Spinal cord (tissue), 10 donors: Measurements from ENCODE around the gene PPP3CA. TPM values are rescaled to one million over a fixed set of nuclear protein-coding genes. Genes with fewer than 3 reads are reported as not detected.
"Not testable (repeated sequence)": the region's sequence is repeated elsewhere in the genome, so short reads cannot be mapped to it uniquely, and the experiment has no call there.

Experiments used
- DNase-seq, 6 donors: peaks; one replicate each; pipeline versions ENCODE4 v3.0.0 to v3.0.0-alpha.2; 2013 to 2015; ENCODE audit warnings: low spot score in 6 of 6, low read depth in 4 of 6
- H3K27ac ChIP-seq: one replicate; pipeline ENCODE4 v1.5.1; 2013; ENCODE audit warnings: low read depth, low read length, control low read depth
- H3K27me3 ChIP-seq: one replicate; pipeline ENCODE4 v1.6.1; 2013; ENCODE audit warnings: low read length; ENCODE audit not compliant: control insufficient read depth, insufficient read depth
- H3K36me3 ChIP-seq: one replicate; pipeline ENCODE4 v1.6.1; 2013; ENCODE audit warnings: low read length; ENCODE audit not compliant: control insufficient read depth, insufficient read depth
- H3K4me1 ChIP-seq: one replicate; pipeline ENCODE4 v1.6.1; 2013; ENCODE audit warnings: low read length; ENCODE audit not compliant: control insufficient read depth, insufficient read depth
- H3K4me3 ChIP-seq: one replicate; pipeline ENCODE4 v1.5.1; 2013; ENCODE audit warnings: low read depth, low read length, control low read depth
- H3K9me3 ChIP-seq: one replicate; pipeline ENCODE4 v1.6.1; 2013; ENCODE audit warnings: low read length; ENCODE audit not compliant: control insufficient read depth, insufficient read depth
- WGBS: methylation state at CpG from one replicate; pipeline ENCODE4 v1.1.5; 2013; ENCODE audit warnings: missing lambda C conversion rate; ENCODE audit not compliant: insufficient coverage; 5-methylcytosine and 5-hydroxymethylcytosine counted together
- polyA plus RNA-seq, 2 donors: library from polyadenylated mRNA; unstranded; fragments of 120-200 nt; gene quantifications; one replicate each; pipeline ENCODE4 v1.2.1, GENCODE V29; 2013; ENCODE audit not compliant: insufficient read length in 2 of 2
- total RNA-seq, 2 donors: library from RNA; depleted of rRNA in 1 of 2; stranded (reverse); fragments of 120-200 nt in 1 of 2; fragments of >200 nt in 1 of 2; gene quantifications; one replicate each; pipeline versions ENCODE4 v1.2.3 to v1.2.4, GENCODE V29; 2013 to 2014
- donor health status: healthy.

Gene PPP3CA
- total and polyA plus RNA-seq, 4 donors = 43.9 to 152 (median 105) TPM

DNA sequence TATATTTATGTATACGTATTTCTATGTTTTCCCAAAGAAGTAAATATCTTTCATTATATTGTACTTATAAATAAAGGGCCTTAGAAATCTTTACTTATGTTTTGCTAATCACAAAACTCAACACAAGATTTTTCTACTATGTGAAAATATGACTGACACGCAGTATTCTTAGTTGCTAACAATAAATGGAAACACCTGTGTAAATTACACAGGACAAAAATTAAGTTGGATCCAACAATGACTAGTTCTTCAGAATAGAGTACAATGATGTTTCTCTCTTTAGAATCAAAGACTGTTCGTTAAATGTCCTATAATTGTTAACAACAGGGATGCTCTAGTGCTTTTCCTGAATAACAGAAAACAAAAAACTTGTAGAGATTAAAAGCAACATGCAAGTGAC is 96.1 kb downstream of the PPP3CA start:
- no peaks in the 10 kb centered on the region for H3K36me3 ChIP-seq
- no peak overlapping the region for H3K4me3 ChIP-seq
- WGBS = no CpG with 5 or more reads among the region's 3 CpGs
- H3K27me3 ChIP-seq = no peaks in the 10 kb centered on the region
- H3K9me3 ChIP-seq = no peaks in the 10 kb centered on the region
- no peak overlapping the region for H3K27ac ChIP-seq
- no peak for DNase-seq
- H3K4me1 ChIP-seq = no peaks in the 10 kb centered on the region

DNA sequence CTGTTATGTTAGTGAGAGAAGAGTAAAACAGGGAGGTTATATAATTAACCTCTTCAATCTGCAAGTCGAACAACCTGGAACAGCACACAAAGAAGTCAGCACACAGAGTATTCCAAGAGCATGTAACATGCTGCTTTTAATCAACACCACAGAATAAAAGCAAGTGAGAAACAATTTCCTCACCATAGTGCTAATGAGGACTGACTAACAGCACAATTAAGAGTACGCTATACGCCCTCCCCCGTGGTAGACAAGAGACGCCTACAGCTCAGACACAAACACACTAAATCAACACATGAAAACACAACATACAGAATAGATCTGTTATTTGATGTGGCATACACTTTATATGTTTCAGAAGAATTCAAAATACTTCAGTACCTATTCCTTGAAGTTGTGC is 103.0 kb downstream of the PPP3CA start:
- Histone ChIP-seq H3K4me3 (no peak overlapping the region), H3K36me3 (no peaks in the 10 kb centered on the region), H3K9me3 (no peaks in the 10 kb centered on the region), H3K27ac (no peak overlapping the region), H3K27me3 (no peaks in the 10 kb centered on the region), H3K4me1 (no peaks in the 10 kb centered on the region)
- DNase-seq = peak in 2 of 6 donors; percentile 8 to 41
- WGBS = 40% methylated on average over 1 of the region's 5 CpGs

DNA sequence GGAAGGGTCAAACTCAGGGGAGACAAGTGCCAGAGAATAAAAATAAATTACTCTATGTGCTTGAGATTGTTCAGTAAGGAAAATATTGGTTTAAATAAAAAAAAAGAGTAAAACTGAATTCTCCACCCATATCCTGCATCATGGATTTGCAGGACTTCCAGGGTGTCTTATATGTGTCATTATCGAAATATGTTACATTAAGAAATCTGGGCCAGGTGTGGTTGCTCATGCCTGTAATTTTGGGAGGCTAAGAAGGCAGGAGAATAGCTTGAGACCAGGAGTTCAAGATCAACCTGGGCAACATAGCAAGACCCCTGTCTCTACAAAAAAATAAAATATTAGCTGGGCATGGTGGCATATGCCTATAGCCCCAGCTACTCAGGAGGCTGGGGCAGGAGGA is 104.9 kb downstream of the PPP3CA start:
- WGBS = no CpG with 5 or more reads among the region's 1 CpG
- H3K36me3 ChIP-seq = no peaks in the 10 kb centered on the region
- no peak overlapping the region for H3K4me3 ChIP-seq
- no peaks in the 10 kb centered on the region for H3K27me3 ChIP-seq
- DNase-seq = no peak
- no peaks in the 10 kb centered on the region for H3K9me3 ChIP-seq
- no peaks in the 10 kb centered on the region for H3K4me1 ChIP-seq
- no peak overlapping the region for H3K27ac ChIP-seq

DNA sequence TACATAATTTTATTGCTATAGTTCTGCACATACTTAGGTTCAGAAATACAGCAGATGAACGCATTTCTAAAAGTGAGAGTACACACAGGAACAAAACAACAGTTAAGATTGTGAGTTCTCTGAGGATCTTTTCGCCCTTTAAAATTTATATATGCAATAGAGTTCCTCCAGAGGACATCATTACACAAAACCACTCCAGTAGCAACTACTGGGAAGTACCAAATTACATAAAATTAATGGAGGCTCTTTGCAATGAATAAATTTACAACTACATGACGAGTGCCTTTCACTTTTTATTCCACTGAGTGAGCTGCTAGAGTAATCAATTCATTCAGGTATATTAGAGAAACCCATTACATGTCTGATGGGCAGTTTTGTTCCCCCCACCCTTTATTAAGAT is 107.2 kb downstream of the PPP3CA start:
- no peak overlapping the region for H3K4me3 ChIP-seq
- H3K9me3 ChIP-seq = no peaks in the 10 kb centered on the region
- H3K27ac ChIP-seq = no peak overlapping the region
- no peaks in the 10 kb centered on the region for H3K27me3 ChIP-seq
- DNase-seq = peak in 1 of 6 donors; percentile 32
- no peaks in the 10 kb centered on the region for H3K36me3 ChIP-seq
- WGBS = no CpG with 5 or more reads among the region's 3 CpGs
- H3K4me1 ChIP-seq = no peaks in the 10 kb centered on the region

DNA sequence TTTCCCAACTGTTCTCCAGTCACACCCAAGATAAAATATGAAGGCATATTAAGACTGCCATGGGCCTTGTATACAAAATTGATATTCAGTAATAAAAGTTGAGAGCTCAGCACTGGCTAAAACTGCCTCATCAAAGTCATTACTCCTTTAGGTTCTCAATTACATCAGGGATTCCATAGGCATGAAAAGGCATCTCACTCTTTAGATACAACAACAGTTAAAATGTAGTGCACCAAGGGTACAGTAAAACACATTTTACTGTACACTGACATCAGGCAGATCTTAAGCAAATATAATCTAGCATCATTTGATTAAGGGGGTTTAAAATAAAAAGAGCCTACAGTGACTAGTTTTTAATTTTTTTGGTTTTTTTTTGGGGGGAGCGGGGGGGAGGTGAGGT is 107.7 kb downstream of the PPP3CA start:
- Histone ChIP-seq H3K27me3 (no peaks in the 10 kb centered on the region), H3K4me3 (no peak overlapping the region), H3K27ac (no peak overlapping the region), H3K4me1 (no peaks in the 10 kb centered on the region), H3K36me3 (no peaks in the 10 kb centered on the region), H3K9me3 (no peaks in the 10 kb centered on the region)
- DNase-seq = peak in 1 of 6 donors; percentile 64
- no CpG with 5 or more reads among the region's 1 CpG for WGBS

DNA sequence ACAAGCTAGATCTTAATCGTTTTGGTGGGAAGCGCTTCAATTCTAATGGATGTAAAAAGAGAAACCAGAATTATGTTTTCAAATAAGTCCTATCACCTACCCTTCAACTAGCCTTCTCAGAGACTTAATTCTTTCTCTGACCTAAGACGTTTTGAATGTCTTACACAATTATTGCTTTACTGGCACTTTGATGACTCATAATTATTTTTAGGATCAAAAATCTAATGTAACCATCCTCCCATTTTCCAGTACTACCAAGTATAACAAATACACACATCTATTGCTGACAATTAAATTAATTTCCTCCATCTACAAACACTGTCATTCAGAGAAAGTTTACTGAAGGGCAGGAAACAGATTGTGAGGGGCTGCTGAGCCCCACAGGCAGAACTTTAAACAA is 108.6 kb downstream of the PPP3CA start:
- H3K27ac ChIP-seq = no peak overlapping the region
- no peaks in the 10 kb centered on the region for H3K9me3 ChIP-seq
- no peaks in the 10 kb centered on the region for H3K4me1 ChIP-seq
- no peak overlapping the region for H3K4me3 ChIP-seq
- DNase-seq = no peak
- H3K36me3 ChIP-seq = no peaks in the 10 kb centered on the region
- H3K27me3 ChIP-seq = no peaks in the 10 kb centered on the region
- no CpG with 5 or more reads among the region's 3 CpGs for WGBS

DNA sequence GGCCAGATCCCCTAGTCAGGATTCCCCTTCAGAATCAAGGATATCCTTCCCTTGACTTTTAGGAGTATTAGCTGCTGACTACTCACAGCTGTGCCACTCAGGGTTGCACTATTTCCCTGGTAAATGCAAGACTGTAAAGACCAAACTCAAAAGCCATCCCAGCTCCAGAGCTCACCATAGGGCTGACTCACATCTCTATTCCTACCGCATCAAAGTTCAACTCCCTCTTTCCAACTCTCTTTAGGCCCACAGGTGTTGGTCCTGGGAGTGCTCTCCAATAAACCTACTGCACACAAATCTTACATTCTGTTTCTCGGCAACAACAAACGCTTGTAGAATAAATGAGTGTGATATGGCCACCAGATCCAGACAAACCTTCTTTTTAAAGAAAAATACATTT is 109.6 kb downstream of the PPP3CA start:
- no peaks in the 10 kb centered on the region for H3K27me3 ChIP-seq
- H3K9me3 ChIP-seq = no peaks in the 10 kb centered on the region
- DNase-seq = no peak
- no peak overlapping the region for H3K4me3 ChIP-seq
- H3K27ac ChIP-seq = no peak overlapping the region
- no peaks in the 10 kb centered on the region for H3K36me3 ChIP-seq
- no CpG with 5 or more reads among the region's 3 CpGs for WGBS
- no peaks in the 10 kb centered on the region for H3K4me1 ChIP-seq

DNA sequence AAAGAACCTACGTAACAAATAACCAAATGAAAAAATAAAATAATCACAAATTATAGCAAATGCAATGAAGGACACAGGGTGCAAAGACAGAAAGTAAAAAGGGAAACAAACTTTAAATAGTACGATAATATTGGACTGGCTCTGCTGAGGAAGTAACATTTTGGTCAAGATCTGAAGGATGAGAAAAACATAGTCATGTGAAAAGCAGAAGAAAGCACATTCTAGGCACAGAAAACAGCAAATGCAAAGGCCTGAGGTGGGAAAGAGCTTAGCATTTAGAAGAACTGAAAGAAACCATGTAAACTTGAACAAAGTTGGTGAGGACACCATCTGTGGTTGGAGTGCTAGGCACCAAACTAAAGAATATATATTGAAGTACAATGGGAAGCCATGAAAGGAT is 111.2 kb downstream of the PPP3CA start:
- H3K36me3 ChIP-seq = no peaks in the 10 kb centered on the region
- 94% methylated on average over 1 of the region's 2 CpGs for WGBS
- H3K9me3 ChIP-seq = no peaks in the 10 kb centered on the region
- no peaks in the 10 kb centered on the region for H3K4me1 ChIP-seq
- no peak overlapping the region for H3K4me3 ChIP-seq
- DNase-seq = no peak
- no peaks in the 10 kb centered on the region for H3K27me3 ChIP-seq
- no peak overlapping the region for H3K27ac ChIP-seq

DNA sequence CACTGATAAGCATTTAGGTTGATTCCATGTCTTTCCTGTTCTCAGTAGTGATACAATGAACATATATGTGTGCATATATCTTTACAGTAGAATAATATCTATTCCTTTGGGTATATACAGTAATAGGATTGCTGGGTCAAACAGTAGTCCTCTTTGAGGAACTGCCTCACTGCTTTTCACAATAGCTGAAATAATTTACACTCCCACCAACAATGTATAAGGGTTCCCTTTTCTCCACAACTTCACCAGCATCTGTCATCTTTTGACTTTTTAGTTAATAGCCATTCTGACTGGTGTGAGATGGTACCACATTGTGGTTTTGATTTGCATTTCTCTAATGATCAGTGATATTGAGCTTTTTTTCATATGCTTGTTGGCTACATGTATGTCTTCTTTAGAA is 113.2 kb downstream of the PPP3CA start:
- not testable (repeated sequence) for H3K27ac ChIP-seq, H3K36me3 ChIP-seq, DNase-seq

DNA sequence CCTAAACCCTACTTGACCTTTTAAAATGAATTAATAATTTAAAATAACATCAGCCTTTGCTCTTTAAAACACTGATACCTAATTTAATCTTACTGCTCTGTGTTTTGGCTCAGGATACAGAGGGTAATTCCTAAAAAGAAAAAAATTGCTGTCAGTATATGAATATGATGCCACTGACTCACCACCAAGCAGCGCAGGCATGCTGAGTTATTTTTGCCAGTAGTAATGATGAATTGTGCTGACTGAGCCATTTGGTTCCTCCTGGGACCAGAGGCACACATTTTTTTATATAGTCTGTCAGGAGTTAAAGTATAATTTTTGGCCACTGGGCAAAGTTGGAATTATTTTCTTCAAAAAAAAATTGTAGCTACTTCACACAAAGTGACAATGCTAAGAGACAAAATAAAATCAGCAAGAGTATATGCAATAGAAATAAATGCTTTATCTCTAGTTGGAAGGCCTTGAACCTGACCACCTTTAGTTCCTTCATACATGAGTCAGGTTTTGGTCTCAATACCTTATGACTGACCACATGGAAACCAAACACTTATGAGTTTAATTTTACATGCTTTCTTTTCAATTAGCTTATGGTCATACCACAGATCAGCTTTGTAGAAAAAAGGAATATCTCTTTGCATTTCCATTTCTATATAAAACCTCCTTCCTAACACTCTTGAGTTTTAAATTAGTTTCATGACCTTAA is 115.1 kb downstream of the PPP3CA start:
- Histone ChIP-seq H3K36me3 (no peaks in the 10 kb centered on the region), H3K4me3 (no peak overlapping the region), H3K27ac (no peak overlapping the region), H3K4me1 (no peaks in the 10 kb centered on the region), H3K9me3 (no peaks in the 10 kb centered on the region), H3K27me3 (no peaks in the 10 kb centered on the region)
- DNase-seq = peak in 1 of 6 donors; percentile 59
- no CpG with 5 or more reads among the region's 1 CpG for WGBS

More for the DNA sequence above, 113.2 kb downstream of the PPP3CA start:
- not testable (repeated sequence) for H3K4me1 ChIP-seq, H3K4me3 ChIP-seq, H3K27me3 ChIP-seq, H3K9me3 ChIP-seq
